Fibroblast of lung (primary cell): ENCODE data around the gene TP53INP2. TPM values are rescaled to one million over a fixed set of nuclear protein-coding genes. Genes with fewer than 3 reads are reported as not detected.

Experiments
- DNase-seq, 2 donors: peaks; one replicate each; pipeline versions ENCODE4 v3.0.0 to v3.0.0-alpha.2; 2010; ENCODE audit warnings: low read depth in 2 of 2
- H2AFZ ChIP-seq: 2 replicates; pipeline ENCODE4 v1.5.1; 2012; ENCODE audit warnings: low read length, control low read depth, inconsistent platforms
- H3K27ac ChIP-seq: 2 replicates; pipeline ENCODE4 v1.5.1; 2011; ENCODE audit warnings: low read length, control low read depth; ENCODE audit not compliant: insufficient read depth
- H3K27me3 ChIP-seq: 2 replicates; pipeline ENCODE4 v1.5.1; 2011; ENCODE audit warnings: mild to moderate bottlenecking, low read length; ENCODE audit not compliant: control insufficient read depth, insufficient read depth
- H3K36me3 ChIP-seq: 2 replicates; pipeline ENCODE4 v1.5.1; 2011; ENCODE audit warnings: low read length; ENCODE audit not compliant: control insufficient read depth, insufficient read depth
- H3K4me1 ChIP-seq: 2 replicates; pipeline ENCODE4 v1.5.1; 2011; ENCODE audit warnings: low read length; ENCODE audit not compliant: control insufficient read depth, insufficient read depth; ENCODE audit errors: extremely low read depth
- H3K4me2 ChIP-seq: 2 replicates; pipeline ENCODE4 v1.5.1; 2011; ENCODE audit warnings: low read length, control low read depth; ENCODE audit not compliant: insufficient read depth; ENCODE audit errors: extremely low read depth
- H3K4me3 ChIP-seq, 4 experiments: fragments of 200-600 bp in 1 of 4; sonication (generic) in 1 of 4; replicated peaks in 1 of 4; 2 replicates each; pipeline ENCODE4 v1.5.1; 2011 to 2016; ENCODE audit warnings: low read length in 4 of 4, low read depth in 3 of 4, mild to moderate bottlenecking in 3 of 4, control low read depth in 2 of 4, inconsistent platforms in 1 of 4, mixed read lengths in 1 of 4; ENCODE audit not compliant: insufficient read depth in 1 of 4; ENCODE audit errors: control extremely low read depth in 1 of 4
- H3K79me2 ChIP-seq: 2 replicates; pipeline ENCODE4 v1.5.1; 2012; ENCODE audit warnings: mild to moderate bottlenecking, low read length, inconsistent platforms; ENCODE audit not compliant: control insufficient read depth, insufficient read depth
- H3K9ac ChIP-seq: 2 replicates; pipeline ENCODE4 v1.5.1; 2011; ENCODE audit warnings: mild to moderate bottlenecking, low read length, control low read depth; ENCODE audit not compliant: insufficient read depth
- H3K9me3 ChIP-seq: 2 replicates; pipeline ENCODE4 v1.5.1; 2012; ENCODE audit warnings: low read depth, low read length; ENCODE audit not compliant: control insufficient read depth, insufficient read depth
- H4K20me1 ChIP-seq: 2 replicates; pipeline ENCODE4 v1.5.1; 2011; ENCODE audit warnings: low read length; ENCODE audit not compliant: control insufficient read depth, insufficient read depth; ENCODE audit errors: extremely low read depth
- CTCF ChIP-seq, 2 donors: IDR thresholded peaks in 1 of 2; conservative IDR thresholded peaks in 1 of 2; 1 replicate in 1 of 2; 2 replicates in 1 of 2; pipeline ENCODE4 v1.5.1; 2011 to 2012; ENCODE audit warnings: low read length in 2 of 2, control low read depth in 1 of 2, inconsistent platforms in 1 of 2, low read depth in 1 of 2, mild to moderate bottlenecking in 1 of 2
- EZH2 ChIP-seq: IDR thresholded peaks from 2 replicates; pipeline ENCODE4 v1.5.1; 2012; ENCODE audit warnings: low read length, control low read depth, mild to moderate bottlenecking; ENCODE audit errors: missing control alignments
- polyA plus RNA-seq, 2 donors: library from polyadenylated mRNA; depleted of rRNA in 1 of 2; stranded (reverse) in 1 of 2; unstranded in 1 of 2; fragments of >200 nt; gene quantifications; 2 replicates each; pipeline ENCODE4 v1.2.1, GENCODE V29; 2011 to 2012; ENCODE audit warnings: missing spikeins in 1 of 2
- total RNA-seq: library from RNA; depleted of rRNA; stranded (reverse); fragments of >200 nt; gene quantifications from 2 replicates; pipeline ENCODE4 v1.2.1, GENCODE V29; 2014

Gene TP53INP2
- total and polyA plus RNA-seq, 2 donors (not counting 1 experiment from before 2014, with no cell fraction given): 6.4 to 9.8 TPM

- Histone ChIP-seq H3K27ac (no peak overlapping the region), H4K20me1 (no peaks in the 10 kb centered on the region), H3K79me2 (no peaks in the 10 kb centered on the region), H3K27me3 (no peaks in the 10 kb centered on the region), H3K4me2 (no peak overlapping the region), H2AFZ (no peak overlapping the region), H3K4me3 (no peak overlapping the region), H3K4me1 (no peaks in the 10 kb centered on the region), H3K9ac (no peak overlapping the region), H3K9me3 (no peaks in the 10 kb centered on the region), H3K36me3 (peaks cover 2% of the 10 kb centered on the region)
- no peak for TF ChIP-seq EZH2
- no peak for TF ChIP-seq CTCF (conservative IDR thresholded peaks at IDR 0.05 in 1 of 2, IDR thresholded peaks at IDR 0.05 in 1 of 2; ENCODE audit: low read depth in 1 of 2, low read length in 2 of 2)
- no peak for DNase-seq
Measured at GRCh38 chr20:34729416-34729815, 25.3 kb downstream of the TP53INP2 start.

DNA sequence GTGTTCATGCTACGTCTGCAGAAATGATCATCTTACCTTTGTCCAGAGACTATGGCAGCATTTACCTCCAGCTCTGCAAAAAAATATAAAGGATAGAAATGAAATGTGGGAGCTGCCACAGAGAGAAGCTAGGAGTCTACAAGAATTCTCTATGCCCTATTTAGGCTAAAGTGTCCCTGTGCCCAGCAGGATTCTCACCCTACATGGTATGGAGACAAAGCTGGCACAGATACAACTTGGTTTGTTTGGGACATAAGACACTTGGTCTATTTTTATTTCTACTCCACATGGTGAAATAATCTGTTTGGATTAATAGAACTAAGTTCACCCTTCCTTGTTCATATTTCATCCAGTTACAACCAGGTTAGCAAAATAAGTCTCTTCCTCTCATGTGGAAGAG, 28.4 kb downstream of the TP53INP2 start:
- DNase-seq: no peak
- H3K79me2 ChIP-seq: no peaks in the 10 kb centered on the region

DNA sequence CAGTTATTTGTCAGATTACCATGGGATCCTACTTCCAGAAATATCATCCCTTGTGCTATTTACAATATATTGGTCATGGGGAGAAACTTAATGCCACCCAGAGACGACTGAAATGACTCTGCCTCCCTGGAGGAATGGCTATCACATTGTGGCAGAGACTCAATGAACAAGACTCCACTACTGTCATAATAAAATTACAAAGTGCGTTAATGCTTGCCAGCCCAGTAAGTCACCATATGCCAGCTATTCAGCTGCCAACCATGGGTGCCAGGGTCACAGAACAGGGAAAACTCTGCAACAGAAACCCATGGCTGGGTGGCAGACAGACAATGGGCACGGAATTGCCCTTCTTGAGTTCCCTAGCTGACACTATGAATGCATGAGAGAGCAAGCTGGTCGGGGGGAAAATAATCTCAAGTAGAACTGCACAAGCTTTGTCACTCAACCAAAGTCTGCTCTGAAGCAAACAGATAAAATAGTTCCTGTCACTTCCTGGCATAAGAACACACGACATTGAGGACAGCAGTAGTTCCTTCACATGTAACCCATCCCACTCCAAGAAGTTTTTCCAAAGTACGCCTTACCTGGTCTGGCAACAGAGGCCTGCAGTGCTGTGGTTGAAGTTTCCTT, 32.1 kb downstream of the TP53INP2 start:
- Histone ChIP-seq H4K20me1 (no peaks in the 10 kb centered on the region), H3K36me3 (peaks cover 7% of the 10 kb centered on the region), H3K27me3 (no peaks in the 10 kb centered on the region), H3K4me3 (no peak overlapping the region), H3K27ac (no peak overlapping the region), H3K79me2 (no peaks in the 10 kb centered on the region), H3K9me3 (no peaks in the 10 kb centered on the region), H3K4me2 (no peak overlapping the region), H3K9ac (no peak overlapping the region), H3K4me1 (no peaks in the 10 kb centered on the region), H2AFZ (no peak overlapping the region)
- TF ChIP-seq EZH2 (no peak), CTCF (conservative IDR thresholded peaks at IDR 0.05 in 1 of 2, IDR thresholded peaks at IDR 0.05 in 1 of 2; ENCODE audit: low read depth in 1 of 2, low read length in 2 of 2) (no peak)
- DNase-seq: no peak

More for the DNA sequence above, 28.4 kb downstream of the TP53INP2 start:
- no peaks in the 10 kb centered on the region for H3K4me1 ChIP-seq
- TF ChIP-seq EZH2 (no peak), CTCF (conservative IDR thresholded peaks at IDR 0.05 in 1 of 2, IDR thresholded peaks at IDR 0.05 in 1 of 2; ENCODE audit: low read depth in 1 of 2, low read length in 2 of 2) (no peak)
- H3K4me3 ChIP-seq: no peak overlapping the region
- no peak overlapping the region for H3K4me2 ChIP-seq
- H3K36me3 ChIP-seq: peaks cover 2% of the 10 kb centered on the region
- H3K27ac ChIP-seq: no peak overlapping the region
- H3K27me3 ChIP-seq: no peaks in the 10 kb centered on the region
- no peaks in the 10 kb centered on the region for H3K9me3 ChIP-seq
- no peak overlapping the region for H2AFZ ChIP-seq
- no peak overlapping the region for H3K9ac ChIP-seq
- H4K20me1 ChIP-seq: no peaks in the 10 kb centered on the region
